WTC11 (cell line): Measurements from ENCODE around the gene CCL18. TPM values are rescaled to one million over a fixed set of nuclear protein-coding genes. Genes with fewer than 3 reads are reported as not detected.

Experiments
- ATAC-seq: fragments of 200-7000 bp; cut with Tn5 transposase; 2 replicates; pipeline ENCODE4 v1.10.0; 2021; ENCODE audit warnings: mild to moderate bottlenecking, moderate library complexity
- CTCF ChIA-PET: fragments of 300-600 bp; sonication (Branson Sonifier 250); formaldehyde crosslinking; loops from one replicate; lab custom pipeline; 2021; ENCODE audit warnings: antibody characterized with exemption; lab: Charles Lee
- POLR2A ChIA-PET: fragments of 350-600 bp; sonication (Branson Sonifier 250); formaldehyde crosslinking; loops from one replicate; lab custom pipeline; 2021; ENCODE audit warnings: antibody characterized with exemption; lab: Charles Lee
- DNase-seq: peaks from one replicate; pipeline ENCODE4 v3.0.0; 2021; ENCODE audit warnings: low spot score
- H3K27ac Mint-ChIP-seq: 2 replicates; pipeline ENCODE4 v1.8.0; 2021; ENCODE audit warnings: mixed read lengths
- H3K27me3 Mint-ChIP-seq: 2 replicates; pipeline ENCODE4 v1.8.0; 2021; ENCODE audit warnings: low read depth, mild to moderate bottlenecking, moderate library complexity, mixed read lengths
- H3K36me3 Mint-ChIP-seq: 2 replicates; pipeline ENCODE4 v1.8.0; 2021; ENCODE audit warnings: mixed read lengths
- H3K4me1 Mint-ChIP-seq: 2 replicates; pipeline ENCODE4 v1.8.0; 2022; ENCODE audit warnings: mixed read lengths
- H3K4me3 Mint-ChIP-seq: 2 replicates; pipeline ENCODE4 v1.8.0; 2021; ENCODE audit warnings: mild to moderate bottlenecking, moderate library complexity, mixed read lengths
- H3K9me3 Mint-ChIP-seq: 2 replicates; pipeline ENCODE4 v1.8.0; 2021; ENCODE audit warnings: mixed read lengths
- AFF4 ChIP-seq: sonication (generic); formaldehyde crosslinking; IDR thresholded peaks from 2 replicates; pipeline ENCODE4 v1.8.1; 2023; ENCODE audit warnings: mild to moderate bottlenecking, missing genetic modification reagents, borderline replicate concordance
- ATF6 ChIP-seq: sonication (generic); formaldehyde crosslinking; IDR thresholded peaks from 2 replicates; pipeline ENCODE4 v1.8.1; 2023; ENCODE audit warnings: mild to moderate bottlenecking, missing genetic modification reagents
- CBFB ChIP-seq: sonication (generic); formaldehyde crosslinking; IDR thresholded peaks from 2 replicates; pipeline ENCODE4 v1.8.1; 2022; ENCODE audit warnings: mild to moderate bottlenecking, low read depth, missing genetic modification reagents
- FOXK1 ChIP-seq: sonication (generic); formaldehyde crosslinking; IDR thresholded peaks from 2 replicates; pipeline ENCODE4 v1.8.0; 2022; ENCODE audit warnings: mild to moderate bottlenecking, moderate library complexity, missing genetic modification reagents
- FOXP4 ChIP-seq: sonication (generic); formaldehyde crosslinking; IDR thresholded peaks from 2 replicates; pipeline ENCODE4 v1.8.0; 2022; ENCODE audit warnings: mild to moderate bottlenecking, missing genetic modification reagents
- GABPB1 ChIP-seq: sonication (generic); formaldehyde crosslinking; IDR thresholded peaks from 2 replicates; pipeline ENCODE4 v1.8.1; 2023; ENCODE audit warnings: mild to moderate bottlenecking, missing genetic modification reagents
- GRHL2 ChIP-seq: fragments of 250-450 bp; sonication (Bioruptor Pico); IDR thresholded peaks from 2 replicates; pipeline ENCODE4 v1.8.0; 2022; ENCODE audit warnings: mild to moderate bottlenecking, moderate library complexity; ENCODE audit not compliant: insufficient replicate concordance, severe bottlenecking
- GTF2I ChIP-seq: fragments of 250-450 bp; sonication (Bioruptor Pico); conservative IDR thresholded peaks from 2 replicates; pipeline ENCODE4 v1.4.0; 2021; ENCODE audit warnings: mild to moderate bottlenecking
- MYBL2 ChIP-seq: sonication (generic); formaldehyde crosslinking; IDR thresholded peaks from 2 replicates; pipeline ENCODE4 v1.8.1; 2023; ENCODE audit warnings: mild to moderate bottlenecking, moderate library complexity, missing genetic modification reagents
- NFATC4 ChIP-seq: fragments of 250-450 bp; sonication (Bioruptor Pico); IDR thresholded peaks from 2 replicates; pipeline ENCODE4 v1.9.0; 2021; ENCODE audit warnings: mild to moderate bottlenecking
- NFYB ChIP-seq: sonication (generic); formaldehyde crosslinking; conservative IDR thresholded peaks from 2 replicates; pipeline ENCODE4 v1.8.0; 2022; ENCODE audit warnings: low read depth, missing genetic modification reagents
- PRRX2 ChIP-seq: fragments of 250-450 bp; sonication (Bioruptor Pico); IDR thresholded peaks from 2 replicates; pipeline ENCODE4 v1.8.0; 2021; ENCODE audit warnings: mild to moderate bottlenecking
- SOX15 ChIP-seq: fragments of 250-450 bp; sonication (Bioruptor Pico); IDR thresholded peaks from 2 replicates; pipeline ENCODE4 v1.9.0; 2021; ENCODE audit warnings: mild to moderate bottlenecking
- SP1 ChIP-seq: sonication (generic); formaldehyde crosslinking; conservative IDR thresholded peaks from 2 replicates; pipeline ENCODE4 v1.8.1; 2022; ENCODE audit warnings: missing genetic modification reagents
- STAT6 ChIP-seq: sonication (generic); formaldehyde crosslinking; conservative IDR thresholded peaks from 2 replicates; pipeline ENCODE4 v1.8.1; 2023; ENCODE audit warnings: mild to moderate bottlenecking, low read depth, missing genetic modification reagents, moderate library complexity
- USF1 ChIP-seq: sonication (generic); formaldehyde crosslinking; IDR thresholded peaks from 2 replicates; pipeline ENCODE4 v1.8.0; 2022; ENCODE audit warnings: mild to moderate bottlenecking, missing genetic modification reagents
- ZBTB21 ChIP-seq: sonication (generic); formaldehyde crosslinking; IDR thresholded peaks from 2 replicates; pipeline ENCODE4 v1.8.1; 2023; ENCODE audit warnings: mild to moderate bottlenecking, missing genetic modification reagents, borderline replicate concordance
- ZNF671 ChIP-seq: fragments of 250-450 bp; sonication (Bioruptor Pico); IDR thresholded peaks from 2 replicates; pipeline ENCODE4 v1.8.0; 2021; ENCODE audit warnings: mild to moderate bottlenecking
- total RNA-seq: library from RNA; stranded (reverse); gene quantifications from 3 replicates; pipeline ENCODE4 v1.2.3, GENCODE V29; 2021

Gene CCL18
- total RNA-seq, 1 experiment from 2014 or later, result not detected

- no peak for TF ChIP-seq STAT6 (CRISPR knock-in tag)
- no peak for TF ChIP-seq FOXP4 (CRISPR knock-in tag)
- no peak for TF ChIP-seq AFF4 (CRISPR knock-in tag)
- no peak for TF ChIP-seq FOXK1 (CRISPR knock-in tag)
- no peak for TF ChIP-seq PRRX2
- TF ChIP-seq NFATC4 (CRISPR knock-in tag), result no peak
- no peak for TF ChIP-seq ATF6 (CRISPR knock-in tag)
- no peak for TF ChIP-seq ZNF671 (CRISPR knock-in tag)
- TF ChIP-seq GRHL2 (CRISPR knock-in tag), result no peak
- no peak for TF ChIP-seq USF1 (CRISPR knock-in tag)
- TF ChIP-seq GTF2I (CRISPR knock-in tag), result no peak
- H3K36me3 Mint-ChIP-seq, result no peaks in the 10 kb centered on the region
- no peak overlapping the region for H3K4me3 Mint-ChIP-seq
- no peak overlapping the region for H3K27ac Mint-ChIP-seq
- ATAC-seq, result no peak
- POLR2A ChIA-PET, result no interaction called here
- CTCF ChIA-PET, result interaction anchor here (2.9 kb wide), 1 partner anchor 12 kb away, joined by 15 read pairs; no protein-coding TSS in a partner anchor
- H3K4me1 Mint-ChIP-seq, result no peaks in the 10 kb centered on the region
- H3K27me3 Mint-ChIP-seq, result no peaks in the 10 kb centered on the region; the same call in 1 of the 2 replicates
- DNase-seq, result no peak
- H3K9me3 Mint-ChIP-seq, result peaks cover 4% of the 10 kb centered on the region
Measured at GRCh38 chr17:36060816-36061215, 3.3 kb upstream of the CCL18 start.

GRCh38 chr17:36066365-36066985 is 2.4 kb downstream of the CCL18 start:
- H3K4me3 Mint-ChIP-seq, result no peak overlapping the region
- peaks cover 15% of the 10 kb centered on the region for H3K9me3 Mint-ChIP-seq
- H3K36me3 Mint-ChIP-seq, result no peaks in the 10 kb centered on the region
- ATAC-seq (no peak), DNase-seq (no peak)
- H3K4me1 Mint-ChIP-seq, result no peaks in the 10 kb centered on the region
- H3K27ac Mint-ChIP-seq, result no peak overlapping the region
- ChIA-PET POLR2A (no interaction called here), CTCF (interaction anchor here (1.1 kb wide), 1 partner anchor 52 kb away, joined by 3 read pairs; no protein-coding TSS in a partner anchor)
- H3K27me3 Mint-ChIP-seq, result peaks cover 4% of the 10 kb centered on the region
- TF ChIP-seq MYBL2 (CRISPR knock-in tag) (no peak), AFF4 (CRISPR knock-in tag) (no peak), ZBTB21 (CRISPR knock-in tag) (no peak), SOX15 (CRISPR knock-in tag) (no peak), GABPB1 (CRISPR knock-in tag) (no peak), NFYB (CRISPR knock-in tag) (no peak), SP1 (CRISPR knock-in tag) (no peak), CBFB (no peak)
